ENCODE results near the gene CNTN6.
"Not testable (repeated sequence)": the region's sequence is repeated elsewhere in the genome, so short reads cannot be mapped to it uniquely, and the experiment has no call there.

The CNTN6 gene

GRCh38 chr3:1365528-1365927 lies 272.7 kb downstream of the CNTN6 start:
- Histone ChIP-seq H3K27ac (ENCODE audit: low read depth, low read length) (no peak overlapping the region), H3K4me3 (ENCODE audit: low read depth in 1 of 2, low read length in 2 of 2) (no peak overlapping the region), H3K36me3 (ENCODE audit: insufficient read depth, low read length) (no peaks in the 10 kb centered on the region), H3K9me3 (ENCODE audit: low read length) (no peaks in the 10 kb centered on the region), H3K9ac (ENCODE audit: low read length) (no peak overlapping the region), H3K27me3 (ENCODE audit: control insufficient read depth in 1 of 2, insufficient read depth in 2 of 2, low read length in 2 of 2) (no peaks in the 10 kb centered on the region), H3K4me1 (ENCODE audit: insufficient read depth, low read length) (no peaks in the 10 kb centered on the region)

GRCh38 chr3:1374471-1374870 lies 281.6 kb downstream of the CNTN6 start:
- no peaks in the 10 kb centered on the region for H3K27me3 ChIP-seq (ENCODE audit: control insufficient read depth in 1 of 2, insufficient read depth in 2 of 2, low read length in 2 of 2)
- H3K9ac ChIP-seq (ENCODE audit: low read length): no peak overlapping the region
- H3K36me3 ChIP-seq (ENCODE audit: insufficient read depth, low read length): no peaks in the 10 kb centered on the region
- H3K4me1 ChIP-seq (ENCODE audit: insufficient read depth, low read length): no peaks in the 10 kb centered on the region
- H3K9me3 ChIP-seq (ENCODE audit: low read length): no peaks in the 10 kb centered on the region
- H3K27ac ChIP-seq (ENCODE audit: low read depth, low read length): no peak overlapping the region
- no peak overlapping the region for H3K4me3 ChIP-seq (ENCODE audit: low read depth in 1 of 2, low read length in 2 of 2)

GRCh38 chr3:1375145-1375544 lies 282.3 kb downstream of the CNTN6 start:
- H3K4me1 ChIP-seq (ENCODE audit: insufficient read depth, low read length): no peaks in the 10 kb centered on the region
- H3K9me3 ChIP-seq (ENCODE audit: low read length): no peaks in the 10 kb centered on the region
- no peaks in the 10 kb centered on the region for H3K36me3 ChIP-seq (ENCODE audit: insufficient read depth, low read length)
- H3K4me3 ChIP-seq (ENCODE audit: low read depth in 1 of 2, low read length in 2 of 2): no peak overlapping the region
- H3K27ac ChIP-seq (ENCODE audit: low read depth, low read length): no peak overlapping the region
- no peaks in the 10 kb centered on the region for H3K27me3 ChIP-seq (ENCODE audit: control insufficient read depth in 1 of 2, insufficient read depth in 2 of 2, low read length in 2 of 2)
- H3K9ac ChIP-seq (ENCODE audit: low read length): no peak overlapping the region

- H3K4me1 ChIP-seq (ENCODE audit: insufficient read depth, low read length): no peaks in the 10 kb centered on the region
- H3K27me3 ChIP-seq (ENCODE audit: control insufficient read depth in 1 of 2, insufficient read depth in 2 of 2, low read length in 2 of 2): no peaks in the 10 kb centered on the region
- no peak overlapping the region for H3K9ac ChIP-seq (ENCODE audit: low read length)
- H3K27ac ChIP-seq (ENCODE audit: low read depth, low read length): no peak overlapping the region
- no peaks in the 10 kb centered on the region for H3K9me3 ChIP-seq (ENCODE audit: low read length)
- no peaks in the 10 kb centered on the region for H3K36me3 ChIP-seq (ENCODE audit: insufficient read depth, low read length)
- H3K4me3 ChIP-seq (ENCODE audit: low read depth in 1 of 2, low read length in 2 of 2): no peak overlapping the region
These were observed 288.3 kb downstream of the CNTN6 start for GRCh38 chr3:1380926-1381646.

- no peaks in the 10 kb centered on the region for H3K36me3 ChIP-seq (ENCODE audit: insufficient read depth, low read length)
- H3K27ac ChIP-seq (ENCODE audit: low read depth, low read length): no peak overlapping the region
- H3K4me1 ChIP-seq (ENCODE audit: insufficient read depth, low read length): no peaks in the 10 kb centered on the region
- H3K9me3 ChIP-seq (ENCODE audit: low read length): no peaks in the 10 kb centered on the region
- no peaks in the 10 kb centered on the region for H3K27me3 ChIP-seq (ENCODE audit: control insufficient read depth in 1 of 2, insufficient read depth in 2 of 2, low read length in 2 of 2)
- no peak overlapping the region for H3K4me3 ChIP-seq (ENCODE audit: low read depth in 1 of 2, low read length in 2 of 2)
- no peak overlapping the region for H3K9ac ChIP-seq (ENCODE audit: low read length)
These were observed 288.8 kb downstream of the CNTN6 start for GRCh38 chr3:1381647-1382036.

GRCh38 chr3:1387396-1387905 lies 294.6 kb downstream of the CNTN6 start:
- not testable (repeated sequence) for H3K27ac ChIP-seq (ENCODE audit: low read depth, low read length); H3K4me3 ChIP-seq (ENCODE audit: low read depth in 1 of 2, low read length in 2 of 2); H3K4me1 ChIP-seq (ENCODE audit: insufficient read depth, low read length); H3K36me3 ChIP-seq (ENCODE audit: insufficient read depth, low read length); H3K9ac ChIP-seq (ENCODE audit: low read length); H3K9me3 ChIP-seq (ENCODE audit: low read length); H3K27me3 ChIP-seq (ENCODE audit: control insufficient read depth in 1 of 2, insufficient read depth in 2 of 2, low read length in 2 of 2)

- Histone ChIP-seq H3K9ac (ENCODE audit: low read length) (no peak overlapping the region), H3K9me3 (ENCODE audit: low read length) (no peaks in the 10 kb centered on the region), H3K4me3 (ENCODE audit: low read depth in 1 of 2, low read length in 2 of 2) (no peak overlapping the region), H3K27me3 (ENCODE audit: control insufficient read depth in 1 of 2, insufficient read depth in 2 of 2, low read length in 2 of 2) (no peaks in the 10 kb centered on the region), H3K4me1 (ENCODE audit: insufficient read depth, low read length) (no peaks in the 10 kb centered on the region), H3K27ac (ENCODE audit: low read depth, low read length) (no peak overlapping the region), H3K36me3 (ENCODE audit: insufficient read depth, low read length) (no peaks in the 10 kb centered on the region)
These were observed 301.4 kb downstream of the CNTN6 start for GRCh38 chr3:1394188-1394587.

- Histone ChIP-seq H3K4me1 (ENCODE audit: insufficient read depth, low read length) (no peaks in the 10 kb centered on the region), H3K27ac (ENCODE audit: low read depth, low read length) (no peak overlapping the region), H3K9ac (ENCODE audit: low read length) (no peak overlapping the region), H3K9me3 (ENCODE audit: low read length) (no peaks in the 10 kb centered on the region), H3K4me3 (ENCODE audit: low read depth in 1 of 2, low read length in 2 of 2) (no peak overlapping the region), H3K36me3 (ENCODE audit: insufficient read depth, low read length) (no peaks in the 10 kb centered on the region), H3K27me3 (ENCODE audit: control insufficient read depth in 1 of 2, insufficient read depth in 2 of 2, low read length in 2 of 2) (no peaks in the 10 kb centered on the region)
These were observed 307.7 kb downstream of the CNTN6 start for GRCh38 chr3:1400571-1400970.

- no peaks in the 10 kb centered on the region for H3K27me3 ChIP-seq (ENCODE audit: control insufficient read depth in 1 of 2, insufficient read depth in 2 of 2, low read length in 2 of 2)
- no peaks in the 10 kb centered on the region for H3K36me3 ChIP-seq (ENCODE audit: insufficient read depth, low read length)
- no peak overlapping the region for H3K4me3 ChIP-seq (ENCODE audit: low read depth in 1 of 2, low read length in 2 of 2)
- no peaks in the 10 kb centered on the region for H3K4me1 ChIP-seq (ENCODE audit: insufficient read depth, low read length)
- no peak overlapping the region for H3K9ac ChIP-seq (ENCODE audit: low read length)
- no peaks in the 10 kb centered on the region for H3K9me3 ChIP-seq (ENCODE audit: low read length)
- H3K27ac ChIP-seq (ENCODE audit: low read depth, low read length): no peak overlapping the region
These were observed 311.6 kb downstream of the CNTN6 start for GRCh38 chr3:1404270-1404962.

- no peaks in the 10 kb centered on the region for H3K4me1 ChIP-seq (ENCODE audit: insufficient read depth, low read length)
- H3K27ac ChIP-seq (ENCODE audit: low read depth, low read length): no peak overlapping the region
- no peak overlapping the region for H3K4me3 ChIP-seq (ENCODE audit: low read depth in 1 of 2, low read length in 2 of 2)
- H3K27me3 ChIP-seq (ENCODE audit: control insufficient read depth in 1 of 2, insufficient read depth in 2 of 2, low read length in 2 of 2): no peaks in the 10 kb centered on the region
- no peaks in the 10 kb centered on the region for H3K36me3 ChIP-seq (ENCODE audit: insufficient read depth, low read length)
- H3K9ac ChIP-seq (ENCODE audit: low read length): no peak overlapping the region
- no peaks in the 10 kb centered on the region for H3K9me3 ChIP-seq (ENCODE audit: low read length)
These were observed 313.4 kb downstream of the CNTN6 start for GRCh38 chr3:1406250-1406649.

GRCh38 chr3:1421577-1421976 lies 328.8 kb downstream of the CNTN6 start:
- H3K9ac ChIP-seq (ENCODE audit: low read length): no peak overlapping the region
- no peaks in the 10 kb centered on the region for H3K27me3 ChIP-seq (ENCODE audit: control insufficient read depth in 1 of 2, insufficient read depth in 2 of 2, low read length in 2 of 2)
- H3K36me3 ChIP-seq (ENCODE audit: insufficient read depth, low read length): no peaks in the 10 kb centered on the region
- H3K27ac ChIP-seq (ENCODE audit: low read depth, low read length): no peak overlapping the region
- H3K9me3 ChIP-seq (ENCODE audit: low read length): no peaks in the 10 kb centered on the region
- no peak overlapping the region for H3K4me3 ChIP-seq (ENCODE audit: low read depth in 1 of 2, low read length in 2 of 2)
- H3K4me1 ChIP-seq (ENCODE audit: insufficient read depth, low read length): no peaks in the 10 kb centered on the region

All from muscle layer of colon (tissue), 2 donors.